ENCODE data around the gene HPS5. TPM values are rescaled to one million over a fixed set of nuclear protein-coding genes. Genes with fewer than 3 reads are reported as not detected.

The HPS5 gene
- total RNA-seq, 4 donors from 2014 or later: 10.8 to 21.2 (median 15.5) TPM

DNA sequence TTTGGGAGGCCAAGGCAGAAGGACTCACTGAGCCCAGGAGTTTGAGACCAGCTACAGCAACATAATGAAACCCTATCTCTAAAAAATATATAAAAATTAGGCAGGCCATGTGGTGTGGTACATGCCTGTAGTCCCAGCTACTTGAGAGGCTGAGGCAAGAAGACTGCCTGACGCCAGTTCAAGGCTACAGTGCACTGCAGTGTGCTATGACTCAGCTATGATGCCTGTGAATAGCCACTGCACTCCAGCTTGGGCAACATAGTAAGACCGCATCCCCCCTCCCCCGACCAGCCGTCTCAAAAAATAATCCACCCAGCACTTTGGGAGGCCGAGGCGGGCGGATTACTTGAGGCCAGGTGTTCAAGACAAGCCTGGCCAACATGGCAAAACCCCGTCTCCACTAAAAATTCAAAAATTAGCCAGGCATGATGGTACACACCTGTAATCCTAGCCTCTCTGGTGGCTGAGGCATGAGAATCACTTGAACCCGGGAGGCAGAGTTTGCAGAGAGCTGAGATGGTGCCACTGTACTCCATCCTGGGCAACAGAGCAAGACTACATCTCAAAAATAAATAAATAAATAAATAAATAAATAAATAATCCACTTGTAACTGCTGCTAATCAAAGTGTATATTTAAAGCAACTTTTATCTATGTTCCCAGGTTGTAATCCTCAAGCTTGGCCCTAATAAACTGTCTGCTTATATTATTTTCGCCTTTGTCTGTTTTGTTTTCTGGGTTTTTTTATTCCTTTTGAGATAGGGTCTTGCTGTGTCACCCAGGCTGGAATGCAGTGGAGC, 7.8 kb downstream of the HPS5 start:
- DNase-seq: no peak
- Histone ChIP-seq H3K4me3 (no peak overlapping the region), H3K4me1 (peaks cover 15 to 45% (median 26%) of the 10 kb centered on the region in 3 donors), H3K36me3 (peaks cover 0 to 35% (median 3%) of the 10 kb centered on the region in 3 donors), H3K27ac (peak overlapping the region in 2 of 4 donors; percentile 62 to 76), H3K9me3 (no peaks in the 10 kb centered on the region), H3K27me3 (no peaks in the 10 kb centered on the region)
- 62 to 88% methylated on average over 4 to 5 of the region's 10 CpGs for WGBS, 2 donors
- no peak for TF ChIP-seq POLR2A (IDR thresholded peaks at IDR 0.05)
- TF ChIP-seq, protein P1, sequence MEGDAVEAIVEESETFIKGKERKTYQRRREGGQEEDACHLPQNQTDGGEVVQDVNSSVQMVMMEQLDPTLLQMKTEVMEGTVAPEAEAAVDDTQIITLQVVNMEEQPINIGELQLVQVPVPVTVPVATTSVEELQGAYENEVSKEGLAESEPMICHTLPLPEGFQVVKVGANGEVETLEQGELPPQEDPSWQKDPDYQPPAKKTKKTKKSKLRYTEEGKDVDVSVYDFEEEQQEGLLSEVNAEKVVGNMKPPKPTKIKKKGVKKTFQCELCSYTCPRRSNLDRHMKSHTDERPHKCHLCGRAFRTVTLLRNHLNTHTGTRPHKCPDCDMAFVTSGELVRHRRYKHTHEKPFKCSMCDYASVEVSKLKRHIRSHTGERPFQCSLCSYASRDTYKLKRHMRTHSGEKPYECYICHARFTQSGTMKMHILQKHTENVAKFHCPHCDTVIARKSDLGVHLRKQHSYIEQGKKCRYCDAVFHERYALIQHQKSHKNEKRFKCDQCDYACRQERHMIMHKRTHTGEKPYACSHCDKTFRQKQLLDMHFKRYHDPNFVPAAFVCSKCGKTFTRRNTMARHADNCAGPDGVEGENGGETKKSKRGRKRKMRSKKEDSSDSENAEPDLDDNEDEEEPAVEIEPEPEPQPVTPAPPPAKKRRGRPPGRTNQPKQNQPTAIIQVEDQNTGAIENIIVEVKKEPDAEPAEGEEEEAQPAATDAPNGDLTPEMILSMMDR (IDR thresholded peaks at IDR 0.05): no peak
- intact Hi-C loops (cut with DNase I): no loop called here

DNA sequence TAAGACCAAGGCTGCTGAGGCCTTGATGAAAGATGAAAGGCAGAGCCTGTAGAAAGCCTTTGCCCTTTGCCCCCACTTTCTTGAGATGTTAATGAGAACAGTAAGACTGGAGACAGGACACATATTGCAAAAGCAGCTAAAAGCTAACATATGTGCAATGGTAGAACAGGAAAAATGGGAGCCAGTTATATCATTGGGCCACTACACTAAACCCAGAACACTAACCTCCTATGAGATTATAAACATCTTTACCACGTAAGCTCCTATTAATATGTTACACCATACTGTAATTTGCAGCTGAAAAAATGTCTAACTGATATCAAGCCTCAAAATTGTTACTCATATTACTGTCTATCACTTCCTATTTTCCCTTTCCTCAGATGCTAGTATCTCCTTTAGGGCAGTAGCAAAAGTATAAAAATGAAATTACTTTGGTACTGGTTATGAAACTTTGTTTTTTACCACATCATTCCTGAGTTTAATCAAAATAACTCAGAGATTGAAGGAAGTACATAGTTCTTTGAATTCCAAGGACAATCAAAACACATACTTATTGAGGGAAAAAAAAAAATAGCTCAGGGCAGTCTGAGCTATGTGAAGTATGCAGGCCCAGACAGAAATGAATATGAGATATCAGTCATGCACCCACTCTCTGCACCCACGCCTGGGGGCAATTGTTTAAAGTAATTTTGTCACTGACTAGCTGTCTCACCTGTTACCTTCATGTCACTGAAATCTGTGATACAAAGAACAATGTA, 9.1 kb downstream of the HPS5 start:
- WGBS, 2 donors: 30 to 42% methylated on average over 2 of the region's 2 CpGs
- H3K27me3 ChIP-seq: no peaks in the 10 kb centered on the region
- peak overlapping the region; percentile 62 to 78 (median 74) for H3K27ac ChIP-seq
- intact Hi-C loops (cut with DNase I): no loop called here
- H3K4me3 ChIP-seq: no peak overlapping the region
- no peak for TF ChIP-seq POLR2A (IDR thresholded peaks at IDR 0.05)
- TF ChIP-seq, protein P1 (IDR thresholded peaks at IDR 0.05): no peak
- peaks cover 15 to 55% (median 34%) of the 10 kb centered on the region in 3 donors for H3K4me1 ChIP-seq
- peaks cover 0 to 48% (median 3%) of the 10 kb centered on the region in 3 donors for H3K36me3 ChIP-seq
- H3K9me3 ChIP-seq: no peaks in the 10 kb centered on the region
- no peak for DNase-seq

DNA sequence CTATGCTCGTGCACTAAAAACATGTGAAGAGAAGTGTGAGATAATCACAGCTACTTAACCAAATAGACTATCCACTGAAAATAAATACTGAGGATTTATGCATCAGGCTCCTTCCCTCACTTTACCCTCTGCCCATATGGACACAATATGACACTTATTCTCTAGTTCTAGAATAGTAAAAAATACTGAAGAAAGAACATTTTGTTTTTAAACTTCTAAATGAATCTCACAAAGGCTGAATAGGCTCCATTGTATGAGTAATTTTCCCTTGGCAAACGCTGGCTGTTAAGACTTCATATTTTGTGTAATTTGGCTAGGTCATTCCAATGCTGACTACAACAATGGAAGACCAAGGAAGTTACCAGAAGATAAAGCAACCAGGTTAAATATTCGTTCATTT, 9.9 kb downstream of the HPS5 start:
- Histone ChIP-seq H3K36me3 (peaks cover 0 to 44% (median 3%) of the 10 kb centered on the region in 3 donors), H3K9me3 (no peaks in the 10 kb centered on the region), H3K27me3 (no peaks in the 10 kb centered on the region), H3K4me3 (no peak overlapping the region), H3K27ac (peak overlapping the region; percentile 62 to 78 (median 74)), H3K4me1 (peaks cover 15 to 63% (median 37%) of the 10 kb centered on the region in 3 donors)
- TF ChIP-seq, protein P1 (IDR thresholded peaks at IDR 0.05): no peak
- no peak for TF ChIP-seq POLR2A (IDR thresholded peaks at IDR 0.05)
- no peak for DNase-seq
- intact Hi-C loops (cut with DNase I): no loop called here
- WGBS, 2 donors: 25 to 44% methylated on average over 3 of the region's 3 CpGs

DNA sequence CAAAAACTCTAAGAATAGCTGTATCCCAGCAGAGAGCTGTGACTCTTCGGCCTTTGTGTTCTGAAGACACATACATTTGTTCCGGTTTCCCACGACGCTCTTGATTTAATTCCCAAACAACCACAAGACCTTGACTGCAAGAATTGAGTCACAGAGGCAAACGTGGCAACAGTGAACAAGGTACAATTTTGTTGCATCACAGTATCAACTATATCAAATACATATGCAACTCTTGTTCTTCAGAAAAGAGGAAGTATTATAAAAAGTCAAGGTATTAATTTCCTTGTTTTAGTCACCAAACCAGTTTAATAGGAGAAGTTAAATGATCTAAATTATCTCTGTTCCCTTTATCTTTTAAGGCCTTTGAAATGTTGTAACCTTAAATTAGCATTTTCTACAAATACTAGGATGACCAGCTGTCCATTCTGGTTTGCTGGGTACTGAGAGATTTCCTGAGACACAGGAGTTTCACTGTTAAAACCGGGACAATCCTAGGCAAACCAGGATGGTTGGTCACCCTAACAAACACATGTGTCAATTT, 11.1 kb downstream of the HPS5 start:
- intact Hi-C loops (cut with DNase I): no loop called here
- Histone ChIP-seq H3K36me3 (peaks cover 0 to 44% (median 3%) of the 10 kb centered on the region in 3 donors), H3K27me3 (no peaks in the 10 kb centered on the region), H3K9me3 (no peaks in the 10 kb centered on the region), H3K4me3 (no peak overlapping the region), H3K27ac (peak overlapping the region; percentile 62 to 78 (median 76)), H3K4me1 (peaks cover 15 to 69% (median 37%) of the 10 kb centered on the region in 3 donors)
- 36 to 60% methylated on average over 6 of the region's 6 CpGs for WGBS, 2 donors
- DNase-seq: no peak
- no peak for TF ChIP-seq POLR2A (IDR thresholded peaks at IDR 0.05)
- TF ChIP-seq, protein P1 (IDR thresholded peaks at IDR 0.05): no peak

All from esophagus squamous epithelium (tissue), 5 donors.